ENCODE results near the gene POLR2E.
A peak's percentile ranks its signal among the peaks of the same experiment; 100 is the strongest.

The POLR2E gene

DNA sequence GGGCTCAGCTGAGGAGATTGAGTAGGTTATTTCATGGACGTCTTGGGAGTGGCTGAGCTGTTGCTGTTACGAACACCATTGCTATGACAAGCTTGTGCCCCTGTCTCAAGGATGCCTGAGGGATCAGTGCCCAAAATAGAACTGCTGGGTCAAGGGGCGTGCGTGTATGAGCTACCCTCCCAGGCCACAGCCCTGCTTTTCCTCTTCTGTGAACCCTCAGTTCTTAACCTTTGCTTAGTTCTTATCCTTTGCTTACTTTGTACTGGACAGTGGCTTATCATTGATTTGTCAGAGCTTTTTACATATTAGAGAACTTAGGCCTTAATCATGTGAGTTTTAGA lies 19.2 kb downstream of the POLR2E start:
- no peak for DNase-seq

GRCh38 chr19:1074544-1075283 lies 20.5 kb downstream of the POLR2E start:
- DNase-seq, result no peak

- DNase-seq, result no peak
Observed at GRCh38 chr19:1073956-1074517, 21.1 kb downstream of the POLR2E start.

DNA sequence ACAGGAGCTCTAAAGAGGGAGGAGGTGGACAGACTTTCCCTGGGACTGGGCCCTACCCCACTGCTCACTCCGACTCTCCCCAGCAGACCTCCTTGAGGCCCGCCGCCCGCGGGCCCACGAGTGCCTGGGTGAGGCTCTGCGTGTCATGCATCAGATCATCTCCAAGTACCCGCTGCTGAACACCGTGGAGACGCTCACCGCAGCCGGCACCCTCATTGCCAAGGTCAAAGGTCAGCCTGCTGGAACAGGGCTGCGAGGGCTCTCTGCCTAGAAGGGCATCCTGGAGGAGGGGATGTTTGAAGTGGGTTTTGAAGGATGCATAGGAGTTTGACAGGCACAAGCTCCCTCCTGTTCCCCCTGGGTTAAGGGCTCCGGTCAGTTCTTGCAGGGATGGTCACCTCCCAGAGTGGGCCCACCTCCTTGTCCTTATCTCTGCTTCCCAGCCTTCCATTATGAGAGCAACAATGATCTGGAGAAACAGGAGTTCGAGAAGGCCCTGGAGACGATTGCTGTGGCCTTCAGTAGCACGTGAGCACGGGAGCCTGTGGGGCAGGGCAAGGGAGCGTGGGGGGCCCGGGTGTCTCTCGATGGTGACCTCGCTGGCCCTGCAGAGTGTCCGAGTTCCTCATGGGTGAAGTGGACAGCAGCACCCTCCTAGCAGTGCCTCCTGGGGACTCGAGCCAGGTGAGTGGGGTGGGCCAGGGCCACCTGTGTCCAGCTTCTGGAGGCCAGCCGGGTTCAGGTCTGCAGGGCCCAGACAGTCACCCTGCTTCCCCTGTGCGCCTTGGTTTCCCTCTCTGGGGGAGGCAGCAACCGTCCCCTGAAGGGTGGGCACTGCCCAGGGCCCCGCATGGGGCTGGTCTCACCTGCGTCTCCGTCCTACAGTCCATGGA lies 21.9 kb downstream of the POLR2E start:
- no peak for DNase-seq

DNA sequence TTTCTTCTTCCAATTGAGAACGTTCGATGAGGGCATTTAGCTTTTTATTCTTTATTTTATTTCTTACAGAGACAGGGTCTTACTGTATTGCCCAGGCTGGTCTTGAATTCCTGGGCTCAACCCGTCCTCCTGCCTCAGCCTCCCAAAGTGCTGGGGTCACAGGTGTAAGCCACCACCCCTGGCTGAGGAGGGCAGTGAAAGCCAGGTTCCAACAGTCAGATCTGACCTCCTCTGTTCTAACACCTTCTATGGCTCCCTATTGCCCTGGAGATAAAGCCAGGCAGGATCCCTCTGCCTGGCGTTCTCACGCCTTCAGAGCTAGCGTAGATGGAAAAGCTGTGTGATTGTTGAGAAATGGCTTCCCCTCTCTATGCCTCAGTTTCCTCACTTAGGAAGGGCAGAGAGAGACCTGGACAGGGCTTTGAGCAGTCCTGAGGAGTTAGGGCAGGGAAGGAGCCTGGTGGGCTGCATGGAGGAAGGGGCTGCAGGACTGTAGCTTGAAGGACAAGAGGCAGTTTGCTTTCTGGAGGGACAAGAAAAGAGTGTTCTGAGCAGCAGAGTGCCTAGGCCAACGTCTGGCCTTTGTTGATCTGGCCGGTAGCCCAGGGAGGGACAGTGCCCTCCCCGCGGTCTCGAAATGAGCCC lies 22.7 kb downstream of the POLR2E start:
- no peak for DNase-seq

DNA sequence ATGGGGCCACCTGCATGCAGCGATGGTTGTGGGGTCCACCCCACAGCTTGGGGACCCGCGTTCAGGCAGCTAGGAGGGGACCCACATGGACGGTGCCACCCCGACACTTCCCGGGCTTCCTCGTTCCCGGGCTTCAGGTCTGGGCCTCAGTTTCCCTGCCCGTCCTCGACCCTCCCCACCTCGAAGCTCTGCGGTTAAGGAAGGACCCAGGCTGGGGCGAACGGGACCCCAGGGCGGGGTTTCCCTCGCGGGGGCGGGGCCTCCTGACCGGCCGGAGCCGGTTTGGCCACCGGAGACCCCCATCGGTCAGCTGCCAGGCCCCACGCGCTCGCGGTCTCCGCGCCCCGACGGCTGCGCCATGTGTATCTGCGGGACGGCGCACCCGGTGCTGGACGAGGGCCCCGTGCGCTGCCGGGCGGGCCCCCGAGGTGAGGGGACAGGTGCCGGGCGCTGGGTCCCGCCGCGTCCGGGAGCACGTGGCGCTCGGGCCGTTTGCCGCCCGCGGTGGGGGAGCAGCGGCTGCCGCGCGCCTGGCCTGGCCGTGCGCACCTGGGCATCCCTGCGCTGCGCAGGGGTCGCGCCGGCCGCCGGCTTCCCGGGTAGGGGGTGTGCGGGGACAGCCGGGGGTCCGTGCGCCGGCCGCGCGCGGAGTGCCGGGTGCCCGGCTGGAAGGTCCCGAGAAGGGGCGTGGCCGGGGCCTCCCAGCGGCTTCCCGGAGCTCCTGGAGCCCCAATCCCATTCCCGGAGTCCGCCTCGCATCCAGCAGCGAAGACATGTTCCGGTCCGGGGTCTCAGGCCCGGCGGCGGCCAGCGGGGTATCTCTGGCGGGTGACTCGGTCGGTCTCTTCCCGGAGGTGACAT lies 24.0 kb downstream of the POLR2E start:
- no peak for DNase-seq

DNA sequence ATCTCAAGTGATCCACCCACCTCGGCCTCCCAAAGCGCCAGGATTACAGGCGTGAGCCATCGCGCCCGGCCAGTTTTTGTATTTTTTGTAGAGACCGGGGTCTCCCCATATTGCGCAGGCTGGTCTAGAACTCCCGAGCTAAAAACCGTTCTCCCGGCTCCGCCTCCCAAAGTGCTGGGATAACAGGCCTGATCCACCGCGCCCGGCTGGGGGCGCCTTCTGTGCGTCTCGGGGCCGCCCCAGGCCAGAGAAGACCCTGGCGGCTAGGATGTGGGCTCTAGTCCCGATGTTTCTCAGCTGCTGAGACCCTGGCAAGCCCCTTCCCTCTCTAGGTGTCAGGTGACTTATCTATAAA lies 24.6 kb downstream of the POLR2E start:
- DNase-seq, result no peak

DNA sequence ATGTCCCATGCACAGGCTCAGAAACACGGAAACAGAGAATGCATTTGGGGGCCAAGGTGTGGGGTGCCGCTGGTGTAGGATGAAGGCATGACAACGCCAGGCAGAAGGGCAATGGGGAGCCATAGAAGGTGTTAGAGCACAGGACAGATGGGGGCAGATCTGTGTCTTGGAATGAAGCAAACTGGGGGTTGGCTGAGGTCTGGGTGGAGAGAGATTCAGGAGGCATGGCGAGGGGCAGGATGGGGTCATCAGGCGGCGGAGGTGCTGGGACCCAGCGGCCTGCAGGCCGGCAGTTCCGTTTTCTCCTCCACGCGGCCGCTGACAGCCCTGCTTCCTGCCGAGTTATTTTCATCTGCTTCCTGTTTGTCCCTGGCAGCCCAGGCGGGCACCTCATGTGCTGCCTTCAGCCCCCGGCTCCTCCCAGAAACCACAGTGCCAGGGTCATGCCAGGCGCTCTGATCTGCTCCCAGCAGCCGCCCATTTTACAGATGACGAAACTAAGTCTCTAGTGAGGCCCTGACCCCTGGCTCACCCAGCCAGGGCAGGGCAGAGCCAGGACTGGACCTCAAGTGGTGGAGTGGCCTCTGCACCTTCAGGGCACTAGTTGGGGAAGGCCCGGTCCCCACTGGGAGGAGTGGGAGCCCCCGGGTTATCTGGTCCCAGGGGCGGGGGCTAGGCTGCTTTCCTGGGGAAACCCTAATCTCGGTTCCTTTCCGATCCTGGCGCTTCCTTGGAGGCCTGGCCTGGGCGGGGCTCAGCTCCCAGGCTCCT lies 26.0 kb downstream of the POLR2E start:
- DNase-seq, result peak; percentile 37

DNA sequence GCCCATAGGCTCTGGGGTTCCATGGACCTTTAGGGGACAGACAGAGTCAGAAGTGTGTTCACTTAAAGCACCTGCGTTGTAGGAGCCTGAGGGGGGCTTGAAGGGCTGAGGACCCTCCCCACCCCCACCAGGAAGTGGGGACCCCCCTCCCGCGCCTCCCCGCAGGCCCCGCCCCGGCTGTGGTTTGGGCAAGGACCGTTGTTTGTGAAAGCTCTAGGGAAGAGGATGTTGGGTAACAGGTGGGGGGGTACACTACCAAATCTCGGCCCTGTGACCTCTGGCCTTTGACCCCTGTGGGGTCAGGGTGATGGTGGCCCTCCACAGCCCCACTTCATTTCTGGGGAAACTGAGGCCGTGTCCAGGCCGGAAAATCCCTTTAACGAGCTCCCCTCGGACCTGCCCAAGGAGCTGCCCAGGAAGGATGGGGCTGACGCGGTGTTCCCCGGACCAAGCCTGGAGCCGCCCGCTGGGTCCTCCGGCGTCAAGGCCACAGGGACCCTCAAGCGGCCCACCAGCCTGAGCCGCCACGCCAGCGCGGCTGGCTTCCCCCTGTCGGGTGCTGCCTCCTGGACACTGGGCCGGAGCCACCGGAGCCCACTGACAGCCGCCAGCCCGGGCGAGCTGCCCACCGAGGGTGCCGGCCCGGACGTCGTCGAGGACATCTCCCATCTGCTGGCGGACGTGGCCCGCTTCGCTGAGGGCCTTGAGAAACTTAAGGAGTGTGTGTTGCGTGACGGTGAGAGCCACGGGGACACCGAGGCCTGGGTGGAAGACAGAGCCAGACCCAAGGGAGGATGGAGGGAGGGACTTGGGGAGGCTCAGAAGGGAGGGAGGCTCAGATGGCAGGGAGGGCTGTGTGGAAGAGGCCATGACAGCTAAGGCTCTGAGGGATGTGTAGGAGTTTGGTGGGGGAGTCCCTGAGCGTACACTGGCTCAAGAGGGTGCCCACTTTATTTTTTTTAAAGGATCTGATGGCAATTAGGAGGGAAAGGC lies 26.9 kb downstream of the POLR2E start:
- no peak for DNase-seq

GRCh38 chr19:1067341-1067957 lies 27.7 kb downstream of the POLR2E start:
- no peak for DNase-seq

DNA sequence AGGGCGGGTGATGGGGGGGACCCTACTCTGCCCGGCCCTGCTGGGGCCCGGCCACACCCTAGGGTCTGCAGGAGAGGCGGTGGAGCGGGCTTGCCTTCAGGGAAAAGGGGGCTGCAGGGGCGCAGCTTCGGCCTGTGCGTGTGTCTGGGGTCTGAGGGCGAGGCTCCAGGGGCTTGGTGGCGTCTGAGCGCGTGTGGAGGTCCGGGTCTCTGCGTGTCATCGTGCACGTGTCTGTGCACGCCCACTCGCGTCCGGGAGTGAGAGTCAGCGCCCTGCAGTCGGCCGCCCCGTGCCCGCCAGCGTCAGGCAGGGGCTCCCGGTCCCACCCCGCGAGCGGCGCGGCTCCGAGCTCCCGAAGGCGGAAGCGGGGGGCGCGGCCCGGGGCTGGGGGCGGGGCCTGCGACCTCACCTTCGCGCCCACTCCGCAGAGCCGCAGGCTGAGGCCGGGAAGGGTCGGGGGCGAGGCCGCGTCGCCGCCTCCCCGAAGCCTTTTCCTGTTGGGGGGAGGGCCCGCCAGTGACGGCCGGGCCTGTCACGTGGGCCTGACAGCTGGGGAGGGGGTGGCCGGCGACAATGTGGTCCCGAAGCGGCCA lies 28.3 kb downstream of the POLR2E start, which contains the start of gene ARHGAP45:
TSS of gene ARHGAP45 (plus strand) at position 420 of the 593 bp plus-strand sequence. CDS start 239 bp downstream, outside the sequence.
- no peak for DNase-seq

DNA sequence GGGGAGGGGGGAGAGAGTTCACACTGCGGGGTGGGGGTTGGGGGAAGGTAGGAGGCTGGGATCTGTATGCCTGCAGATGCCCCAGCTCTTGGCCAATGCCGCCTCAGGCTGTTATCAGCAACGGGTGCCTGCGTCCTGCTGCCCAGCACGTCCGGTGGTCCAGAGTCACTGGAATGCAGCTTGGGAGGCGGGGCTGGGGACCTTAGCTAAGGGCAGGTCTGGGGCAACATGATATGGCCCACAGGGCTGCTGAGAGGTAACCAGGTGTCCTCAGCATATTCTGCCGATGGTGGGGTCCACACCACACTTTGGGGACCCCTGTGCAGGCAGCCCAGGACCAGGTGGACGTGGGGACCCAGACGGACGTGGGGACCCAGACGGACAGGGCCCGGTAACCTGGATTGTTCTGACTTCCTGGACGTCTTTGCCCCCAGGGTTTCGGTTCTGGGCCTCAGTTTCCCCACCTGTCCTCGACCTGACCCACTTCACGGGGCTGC lies 28.9 kb downstream of the POLR2E start:
- no peak for DNase-seq

DNA sequence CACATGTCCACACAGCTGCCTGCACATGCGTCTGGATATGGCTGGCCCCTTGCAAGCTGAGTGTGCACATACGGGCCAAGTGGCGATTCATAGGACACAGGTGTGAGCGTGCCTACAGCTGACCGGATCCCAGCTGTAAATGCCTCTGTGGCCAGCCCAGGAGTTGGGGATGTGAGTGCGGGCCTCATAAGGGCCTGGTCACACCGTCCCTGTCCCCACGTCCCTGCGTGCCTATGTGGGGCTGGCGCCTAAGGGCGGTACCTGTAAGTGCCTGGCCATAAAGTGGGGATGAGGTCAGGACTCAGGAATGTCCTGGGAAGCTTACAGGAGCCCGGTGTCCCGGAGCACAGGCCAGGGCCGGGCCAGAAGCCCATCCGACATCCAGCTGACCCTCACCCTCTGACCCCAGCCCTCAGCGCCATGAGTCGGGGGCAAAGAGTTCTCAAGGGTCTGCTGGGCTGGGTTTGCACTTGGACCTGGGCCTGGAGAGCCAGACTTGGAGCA lies 29.5 kb downstream of the POLR2E start:
- no peak for DNase-seq

GRCh38 chr19:1064661-1065605 lies 30.2 kb downstream of the POLR2E start:
- no peak for DNase-seq

DNA sequence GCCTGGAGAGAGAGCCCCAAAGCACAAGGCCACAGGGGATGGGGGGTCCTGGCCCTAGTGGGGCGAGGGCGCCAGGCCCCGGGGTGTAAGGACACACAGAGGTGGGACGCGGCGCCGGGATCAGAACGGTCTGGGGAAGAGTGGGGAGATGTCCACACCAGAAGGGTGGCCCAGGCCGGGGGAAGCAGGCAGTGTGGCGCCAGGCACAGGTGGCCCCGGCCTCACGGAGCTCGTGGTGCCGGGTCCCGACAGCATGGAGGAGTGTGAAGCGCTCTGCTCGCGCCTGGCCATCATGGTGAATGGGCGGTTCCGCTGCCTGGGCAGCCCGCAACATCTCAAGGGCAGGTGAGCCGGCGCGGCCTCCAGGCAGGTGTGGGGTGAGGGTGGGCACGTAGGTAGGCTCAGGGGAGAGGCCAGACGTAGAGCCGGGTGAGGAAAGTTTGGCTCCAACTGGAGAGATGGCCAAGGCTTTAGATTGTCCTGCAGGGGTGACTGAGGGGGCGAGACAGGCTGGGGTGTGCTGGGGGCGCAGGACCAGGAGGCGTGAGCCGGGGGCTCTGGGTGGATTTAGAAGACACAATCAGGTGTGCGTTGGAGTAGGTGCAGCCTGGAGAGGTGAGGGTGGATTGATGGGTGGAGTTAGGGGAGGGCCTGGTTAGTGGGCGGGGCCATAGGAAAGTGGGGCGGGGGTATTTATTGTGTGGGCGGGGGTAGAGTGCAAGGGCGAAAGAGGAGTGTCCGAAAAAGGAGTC lies 31.1 kb downstream of the POLR2E start:
- DNase-seq, result no peak

DNA sequence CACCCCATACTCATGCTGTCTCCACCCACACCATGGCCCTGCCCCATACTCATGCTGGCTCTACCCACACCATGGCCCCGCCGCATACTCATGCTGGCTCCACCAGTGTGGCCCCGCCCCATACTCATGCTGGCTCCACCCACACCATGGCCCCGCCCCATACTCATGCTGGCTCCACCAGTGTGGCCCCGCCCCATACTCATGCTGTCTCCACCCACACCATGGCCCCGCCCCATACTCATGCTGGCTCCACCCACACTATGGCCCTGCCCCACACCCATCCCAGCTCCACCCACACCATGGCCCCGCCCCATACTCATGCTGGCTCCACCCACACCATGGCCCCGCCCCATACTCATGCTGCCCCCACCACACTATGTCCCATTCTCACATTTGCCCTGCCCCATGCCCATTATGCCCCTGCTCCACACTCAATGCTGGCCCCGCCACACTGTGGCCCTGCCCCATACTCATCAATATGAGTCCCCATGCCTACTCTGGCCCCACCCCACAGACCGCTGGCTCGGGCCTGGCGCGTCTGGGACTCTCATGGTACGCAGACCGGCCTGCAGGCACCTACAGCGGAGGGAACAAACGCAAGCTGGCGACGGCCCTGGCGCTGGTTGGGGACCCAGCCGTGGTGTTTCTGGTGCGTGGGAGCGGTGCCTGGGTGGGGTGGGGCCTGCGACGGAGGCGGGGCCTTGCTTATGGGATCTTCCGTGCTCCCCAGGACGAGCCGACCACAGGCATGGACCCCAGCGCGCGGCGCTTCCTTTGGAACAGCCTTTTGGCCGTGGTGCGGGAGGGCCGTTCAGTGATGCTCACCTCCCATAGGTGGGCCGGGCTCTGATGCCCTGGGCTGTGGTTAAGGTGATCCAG lies 31.9 kb downstream of the POLR2E start:
- no peak for DNase-seq
